ENCODE results near the gene GALNT3.

GALNT3 gene

DNA sequence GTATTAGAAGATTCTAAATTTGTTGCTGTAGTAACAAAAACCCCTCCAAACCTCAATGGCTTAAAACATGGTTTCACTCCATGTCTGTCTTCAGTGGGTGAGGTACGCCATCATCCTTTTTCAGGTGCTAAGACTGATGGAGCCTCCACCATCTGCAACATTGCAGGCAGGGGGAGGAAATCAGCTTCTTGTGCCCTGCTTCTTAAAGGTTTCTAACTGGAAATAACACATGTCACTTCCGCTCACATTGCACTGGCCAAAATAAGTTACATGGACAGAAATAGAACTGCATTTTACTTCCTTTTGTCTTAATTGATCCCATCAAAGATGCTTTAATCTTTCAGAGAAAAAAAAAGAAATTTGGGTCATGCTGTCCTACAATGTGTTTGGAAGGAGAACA lies 94.1 kb downstream of the GALNT3 start:
- 96 to 97% methylated on average over 2 of the region's 2 CpGs for WGBS, 2 experiments
- Histone ChIP-seq H3K4me3 (ENCODE audit: insufficient read depth, low read depth, low read length) (no peak overlapping the region), H3K27ac (ENCODE audit: insufficient read depth, low read depth, low read length, poor library complexity, severe bottlenecking) (peak overlapping the region; percentile 55), H3K4me1 (ENCODE audit: control insufficient read depth, insufficient read depth, low read length) (peaks cover 20% of the 10 kb centered on the region), H3K9me3 (ENCODE audit: control insufficient read depth, low read length) (no peaks in the 10 kb centered on the region), H3K27me3 (ENCODE audit: control insufficient read depth, insufficient read depth, low read length, poor library complexity, severe bottlenecking) (no peaks in the 10 kb centered on the region), H3K36me3 (ENCODE audit: control insufficient read depth, insufficient read depth, low read length) (no peaks in the 10 kb centered on the region)

DNA sequence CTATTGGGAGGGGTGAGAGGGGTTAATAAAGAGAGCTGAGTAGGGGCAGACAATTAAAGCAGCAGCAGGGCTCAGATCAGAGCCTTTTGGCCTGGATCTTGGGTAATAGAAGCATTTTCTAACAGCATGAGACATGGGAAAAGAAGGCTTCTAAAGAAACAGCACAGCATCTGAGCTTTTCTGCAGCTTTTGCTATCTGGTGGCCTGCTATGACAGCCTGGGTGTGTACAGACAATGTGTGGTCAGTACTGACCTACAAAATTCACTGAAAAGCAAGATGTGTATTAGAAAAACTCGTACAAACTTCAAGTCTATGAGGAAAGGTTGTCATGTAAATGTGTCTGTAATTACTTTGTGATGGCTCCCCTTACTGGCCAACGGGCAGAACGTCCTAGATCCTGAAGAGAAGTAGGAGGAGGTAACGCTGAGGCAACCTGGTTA lies 95.6 kb downstream of the GALNT3 start:
- H3K36me3 ChIP-seq (ENCODE audit: control insufficient read depth, insufficient read depth, low read length) = no peaks in the 10 kb centered on the region
- H3K27me3 ChIP-seq (ENCODE audit: control insufficient read depth, insufficient read depth, low read length, poor library complexity, severe bottlenecking) = no peaks in the 10 kb centered on the region
- 7 to 9% methylated on average over 3 of the region's 4 CpGs for WGBS, 2 experiments
- H3K9me3 ChIP-seq (ENCODE audit: control insufficient read depth, low read length) = no peaks in the 10 kb centered on the region
- peak overlapping the region; percentile 55 for H3K27ac ChIP-seq (ENCODE audit: insufficient read depth, low read depth, low read length, poor library complexity, severe bottlenecking)
- no peak overlapping the region for H3K4me3 ChIP-seq (ENCODE audit: insufficient read depth, low read depth, low read length)
- peaks cover 20% of the 10 kb centered on the region for H3K4me1 ChIP-seq (ENCODE audit: control insufficient read depth, insufficient read depth, low read length)

GRCh38 chr2:165697748-165698443 lies 96.2 kb downstream of the GALNT3 start:
- 70 to 78% methylated on average over 4 of the region's 4 CpGs for WGBS, 2 experiments

More at GRCh38 chr2:165697748-165698443, 96.2 kb downstream of the GALNT3 start:
- Histone ChIP-seq H3K4me3 (ENCODE audit: insufficient read depth, low read depth, low read length) (no peak overlapping the region), H3K36me3 (ENCODE audit: control insufficient read depth, insufficient read depth, low read length) (no peaks in the 10 kb centered on the region), H3K27me3 (ENCODE audit: control insufficient read depth, insufficient read depth, low read length, poor library complexity, severe bottlenecking) (no peaks in the 10 kb centered on the region), H3K9me3 (ENCODE audit: control insufficient read depth, low read length) (no peaks in the 10 kb centered on the region), H3K4me1 (ENCODE audit: control insufficient read depth, insufficient read depth, low read length) (peaks cover 20% of the 10 kb centered on the region), H3K27ac (ENCODE audit: insufficient read depth, low read depth, low read length, poor library complexity, severe bottlenecking) (peak overlapping the region; percentile 55)

All from ectodermal cell (in vitro differentiated cells).